ENCODE results near the gene GSE1. TPM values are rescaled to one million over a fixed set of nuclear protein-coding genes. Genes with fewer than 3 reads are reported as not detected.

GSE1 gene
- total and polyA plus RNA-seq, 9 donors, result 32.9 to 212 (median 91.4) TPM

DNA sequence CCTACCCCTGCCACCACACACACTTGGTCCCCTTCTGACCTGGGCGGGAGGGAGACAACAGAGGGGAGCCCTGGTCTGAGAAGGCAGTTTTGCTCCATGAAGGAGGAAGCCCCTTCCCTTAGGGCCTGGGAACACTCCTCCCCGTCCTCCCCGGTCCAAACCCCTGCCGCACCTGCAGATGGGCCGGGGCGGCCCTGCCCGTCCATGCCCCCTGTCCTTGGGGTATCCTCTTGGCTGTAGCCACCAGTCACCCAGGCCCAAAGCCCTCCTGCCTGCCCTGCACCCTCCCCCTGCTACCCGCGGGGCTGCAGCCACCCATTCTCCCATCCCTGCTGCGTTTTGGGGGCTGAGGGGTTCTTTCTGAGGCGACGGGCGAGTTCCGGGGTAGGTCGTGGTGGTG lies 33.9 kb downstream of the GSE1 start:
- WGBS, 3 donors, result 93 to 97% (median 95%) methylated on average over 15 of the region's 15 CpGs
- Histone ChIP-seq H3K27ac (no peak overlapping the region), H3K4me3 (no peak overlapping the region), H3K4me1 (ENCODE audit: insufficient read depth) (peaks cover 18% of the 10 kb centered on the region), H3K36me3 (no peaks in the 10 kb centered on the region), H3K27me3 (no peaks in the 10 kb centered on the region), H3K9me3 (no peaks in the 10 kb centered on the region)
- TF ChIP-seq EP300 (IDR thresholded peaks at IDR 0.05) (no peak), POLR2A (IDR thresholded peaks at IDR 0.05) (no peak)
- TF ChIP-seq, protein P1, sequence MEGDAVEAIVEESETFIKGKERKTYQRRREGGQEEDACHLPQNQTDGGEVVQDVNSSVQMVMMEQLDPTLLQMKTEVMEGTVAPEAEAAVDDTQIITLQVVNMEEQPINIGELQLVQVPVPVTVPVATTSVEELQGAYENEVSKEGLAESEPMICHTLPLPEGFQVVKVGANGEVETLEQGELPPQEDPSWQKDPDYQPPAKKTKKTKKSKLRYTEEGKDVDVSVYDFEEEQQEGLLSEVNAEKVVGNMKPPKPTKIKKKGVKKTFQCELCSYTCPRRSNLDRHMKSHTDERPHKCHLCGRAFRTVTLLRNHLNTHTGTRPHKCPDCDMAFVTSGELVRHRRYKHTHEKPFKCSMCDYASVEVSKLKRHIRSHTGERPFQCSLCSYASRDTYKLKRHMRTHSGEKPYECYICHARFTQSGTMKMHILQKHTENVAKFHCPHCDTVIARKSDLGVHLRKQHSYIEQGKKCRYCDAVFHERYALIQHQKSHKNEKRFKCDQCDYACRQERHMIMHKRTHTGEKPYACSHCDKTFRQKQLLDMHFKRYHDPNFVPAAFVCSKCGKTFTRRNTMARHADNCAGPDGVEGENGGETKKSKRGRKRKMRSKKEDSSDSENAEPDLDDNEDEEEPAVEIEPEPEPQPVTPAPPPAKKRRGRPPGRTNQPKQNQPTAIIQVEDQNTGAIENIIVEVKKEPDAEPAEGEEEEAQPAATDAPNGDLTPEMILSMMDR (IDR thresholded peaks at IDR 0.05), result no peak
- intact Hi-C loops (cut with DNase I), result no loop called here
- DNase-seq, result no peak

- intact Hi-C loops (cut with DNase I), result no loop called here
- no peak for DNase-seq
- no peak overlapping the region for H3K4me3 ChIP-seq
- WGBS, 3 donors, result 88 to 90% (median 90%) methylated on average over 21 to 26 of the region's 26 CpGs
- TF ChIP-seq EP300 (IDR thresholded peaks at IDR 0.05) (no peak), POLR2A (IDR thresholded peaks at IDR 0.05) (no peak)
- TF ChIP-seq, protein P1 (IDR thresholded peaks at IDR 0.05), result no peak
- no peaks in the 10 kb centered on the region for H3K36me3 ChIP-seq
- H3K27me3 ChIP-seq, result no peaks in the 10 kb centered on the region
- no peak overlapping the region for H3K27ac ChIP-seq
- no peaks in the 10 kb centered on the region for H3K9me3 ChIP-seq
- H3K4me1 ChIP-seq (ENCODE audit: insufficient read depth), result peaks cover 26% of the 10 kb centered on the region
These were observed 35.1 kb downstream of the GSE1 start for GRCh38 chr16:85648070-85648714.

DNA sequence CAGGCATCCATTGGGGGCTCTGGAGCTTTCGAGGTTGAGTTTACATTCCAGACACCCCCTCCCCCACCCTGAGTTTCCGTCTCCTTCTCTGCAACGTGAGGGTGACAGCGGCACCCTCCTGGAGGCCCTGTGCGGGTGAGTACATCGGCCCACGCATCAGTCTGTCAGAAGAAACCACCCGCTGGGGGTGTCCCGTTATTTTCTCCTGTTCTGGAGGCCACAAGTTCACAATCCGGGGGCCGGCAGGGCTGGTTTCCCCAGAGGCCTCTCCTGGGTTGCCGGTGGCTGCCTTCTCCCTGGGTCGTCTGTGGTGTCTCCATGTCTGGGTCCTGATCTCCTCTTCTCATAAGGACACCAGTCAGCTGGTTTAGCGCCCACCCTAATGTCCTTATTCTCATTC lies 35.7 kb downstream of the GSE1 start:
- no peak overlapping the region for H3K27ac ChIP-seq
- H3K36me3 ChIP-seq, result no peaks in the 10 kb centered on the region
- DNase-seq, result no peak
- intact Hi-C loops (cut with DNase I), result no loop called here
- TF ChIP-seq EP300 (IDR thresholded peaks at IDR 0.05), result no peak
- TF ChIP-seq, protein P1 (IDR thresholded peaks at IDR 0.05), result no peak
- no peak for TF ChIP-seq POLR2A (IDR thresholded peaks at IDR 0.05)
- no peak overlapping the region for H3K4me3 ChIP-seq
- no peaks in the 10 kb centered on the region for H3K9me3 ChIP-seq
- peaks cover 32% of the 10 kb centered on the region for H3K4me1 ChIP-seq (ENCODE audit: insufficient read depth)
- no peaks in the 10 kb centered on the region for H3K27me3 ChIP-seq
- 75 to 84% (median 77%) methylated on average over 14 of the region's 14 CpGs for WGBS, 3 donors

- intact Hi-C loops (cut with DNase I), result no loop called here
- Histone ChIP-seq H3K27ac (peak overlapping the region in 1 of 2 donors; percentile 54), H3K36me3 (no peaks in the 10 kb centered on the region), H3K4me3 (no peak overlapping the region), H3K4me1 (ENCODE audit: insufficient read depth) (peaks cover 32% of the 10 kb centered on the region), H3K9me3 (no peaks in the 10 kb centered on the region), H3K27me3 (no peaks in the 10 kb centered on the region)
- 79 to 86% (median 85%) methylated on average over 16 of the region's 16 CpGs for WGBS, 3 donors
- TF ChIP-seq, protein P1 (IDR thresholded peaks at IDR 0.05), result no peak
- TF ChIP-seq EP300 (IDR thresholded peaks at IDR 0.05), result no peak
- DNase-seq, result peak in 1 of 5 donors; percentile 50
These were observed 36.5 kb downstream of the GSE1 start for GRCh38 chr16:85649411-85650134.
